Superior temporal gyrus (tissue), 1 donor: ENCODE data around the gene ZG16B.

Source experiments
- DNase-seq: peaks from one replicate; pipeline ENCODE4 v3.0.0-alpha.2; 2016; ENCODE audit errors: extremely low spot score

ZG16B gene

GRCh38 chr16:2825049-2825742 is 4.9 kb upstream of the ZG16B start:
- DNase-seq = no peak

DNA sequence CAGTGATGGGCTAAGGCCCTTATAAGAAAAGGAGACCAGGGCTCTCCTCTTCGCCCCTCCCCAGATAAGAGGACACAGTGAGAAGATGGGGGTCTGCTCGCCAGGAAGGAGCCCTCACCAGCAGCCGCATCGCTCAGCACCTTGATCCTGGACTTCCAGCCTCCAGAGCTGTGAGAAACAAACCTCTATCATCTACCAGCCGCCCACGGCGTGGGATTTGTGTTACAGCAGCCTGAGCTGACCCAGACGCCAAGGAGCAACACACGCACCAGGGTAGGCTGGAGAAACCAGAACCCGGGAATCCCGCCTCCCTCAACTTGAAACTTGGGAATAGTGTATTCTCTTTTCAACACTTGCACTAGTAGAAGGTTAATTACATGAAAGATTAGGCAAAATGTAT is 4.2 kb upstream of the ZG16B start:
- DNase-seq = no peak

DNA sequence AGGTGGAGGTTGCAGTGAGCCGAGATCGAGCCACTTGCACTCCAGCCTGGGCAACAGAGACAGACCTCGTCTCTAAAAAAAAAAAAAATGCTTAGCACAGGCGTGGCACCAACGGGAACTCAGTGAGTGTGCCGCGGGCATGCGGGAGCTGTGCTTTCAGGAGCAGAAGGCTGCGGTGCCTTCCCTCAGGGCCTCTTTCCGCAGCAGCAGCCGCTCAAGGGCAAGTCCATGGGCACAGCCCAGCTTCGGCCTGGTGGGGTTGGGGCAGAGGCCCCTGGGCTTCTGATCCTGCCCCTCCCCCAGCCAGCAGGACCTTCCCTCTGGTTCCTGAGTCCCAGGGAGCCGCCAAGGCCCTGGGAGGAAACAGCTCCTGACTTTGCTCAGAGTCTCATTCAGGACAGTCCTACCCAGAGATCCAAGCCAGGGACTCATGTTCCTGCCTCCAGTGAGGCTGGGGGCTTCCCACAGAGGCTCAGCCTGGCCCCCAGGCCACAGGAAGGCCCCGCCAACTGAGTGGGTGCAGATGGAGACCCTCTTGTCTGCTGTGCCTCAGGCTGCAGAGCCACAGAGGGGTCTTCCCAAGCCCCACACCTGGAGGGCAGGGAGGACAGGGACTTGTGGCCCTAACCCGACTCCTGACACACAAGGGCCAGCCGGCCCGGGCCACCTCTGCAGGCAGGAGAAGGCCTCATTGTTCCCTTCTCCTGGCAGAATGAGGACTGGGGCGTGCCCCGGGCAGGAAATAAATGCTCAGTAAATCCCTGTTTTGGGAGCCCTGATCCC is 3.3 kb upstream of the ZG16B start:
- no peak for DNase-seq

- no peak for DNase-seq
Observed at GRCh38 chr16:2827374-2827791, 2.7 kb upstream of the ZG16B start.

DNA sequence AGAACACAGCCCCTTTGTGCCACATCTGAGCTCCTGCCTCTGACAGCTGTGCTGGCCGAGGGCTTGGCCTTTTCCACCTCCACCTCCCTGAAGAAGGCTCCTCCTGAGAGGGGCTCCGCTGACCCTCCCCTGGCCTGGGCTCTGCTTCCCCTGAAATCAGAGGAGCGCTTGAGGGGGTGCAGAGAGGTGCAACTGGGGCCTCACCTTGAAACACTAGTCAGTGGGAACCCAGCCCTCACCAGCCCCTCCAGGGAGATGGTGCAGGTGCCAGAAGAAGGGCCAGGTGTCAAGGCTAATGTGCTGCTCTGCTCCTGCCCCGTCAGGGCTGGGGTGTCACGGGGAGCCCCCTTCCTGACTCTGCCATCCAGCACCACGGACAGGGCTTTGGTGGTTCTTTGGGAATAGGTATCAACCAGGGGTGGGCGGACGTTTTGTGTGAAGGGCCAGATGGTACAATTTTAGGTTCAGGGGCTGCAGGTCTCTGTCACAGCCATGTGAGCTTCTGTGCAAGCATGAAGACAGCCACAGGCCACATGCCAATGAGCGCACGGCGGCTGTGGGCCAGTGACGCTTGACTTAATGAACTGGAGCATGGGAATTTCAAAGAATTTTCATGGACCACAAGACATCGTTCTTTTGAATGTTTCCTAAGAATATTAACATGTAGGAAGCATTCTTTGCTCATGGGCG is 2.1 kb upstream of the ZG16B start:
- DNase-seq = no peak

GRCh38 chr16:2828521-2828840 is 1.6 kb upstream of the ZG16B start:
- no peak for DNase-seq

DNA sequence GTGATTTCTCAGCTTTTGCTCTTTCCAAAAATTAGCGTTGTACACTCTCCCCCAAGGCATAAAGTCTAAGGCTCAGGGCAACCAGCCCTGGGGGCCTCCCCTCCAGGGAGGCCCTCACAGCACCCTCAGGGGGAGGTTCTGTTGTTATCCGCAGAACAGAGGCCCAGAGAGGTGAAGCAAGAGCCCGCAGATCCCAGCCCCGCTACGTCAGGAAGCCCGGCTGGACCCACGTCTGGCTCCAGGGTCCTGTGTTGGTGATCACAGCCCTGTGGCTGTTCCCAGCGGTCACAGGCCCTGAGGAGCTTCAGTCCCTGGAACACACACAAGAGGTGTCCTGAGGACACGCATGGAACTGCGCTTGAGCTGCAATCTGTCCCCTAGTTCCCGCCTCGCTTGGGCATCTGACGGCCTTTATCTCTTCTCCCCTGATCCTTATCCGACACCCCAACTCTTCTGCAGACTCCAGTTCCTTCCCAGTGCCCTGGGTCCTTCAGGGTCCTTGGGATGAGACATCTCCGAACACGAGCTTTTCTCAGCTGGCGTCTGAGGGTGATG is 1.1 kb upstream of the ZG16B start:
- DNase-seq = no peak

GRCh38 chr16:2830355-2830695 is 222 bp downstream of the ZG16B start:
- no peak for DNase-seq

- DNase-seq = no peak
Observed at GRCh38 chr16:2831203-2831602, 1.1 kb downstream of the ZG16B start.

- no peak for DNase-seq
Observed at GRCh38 chr16:2833776-2834175, 3.7 kb downstream of the ZG16B start.

- no peak for DNase-seq
Observed at GRCh38 chr16:2834968-2835367, 4.9 kb downstream of the ZG16B start.

DNA sequence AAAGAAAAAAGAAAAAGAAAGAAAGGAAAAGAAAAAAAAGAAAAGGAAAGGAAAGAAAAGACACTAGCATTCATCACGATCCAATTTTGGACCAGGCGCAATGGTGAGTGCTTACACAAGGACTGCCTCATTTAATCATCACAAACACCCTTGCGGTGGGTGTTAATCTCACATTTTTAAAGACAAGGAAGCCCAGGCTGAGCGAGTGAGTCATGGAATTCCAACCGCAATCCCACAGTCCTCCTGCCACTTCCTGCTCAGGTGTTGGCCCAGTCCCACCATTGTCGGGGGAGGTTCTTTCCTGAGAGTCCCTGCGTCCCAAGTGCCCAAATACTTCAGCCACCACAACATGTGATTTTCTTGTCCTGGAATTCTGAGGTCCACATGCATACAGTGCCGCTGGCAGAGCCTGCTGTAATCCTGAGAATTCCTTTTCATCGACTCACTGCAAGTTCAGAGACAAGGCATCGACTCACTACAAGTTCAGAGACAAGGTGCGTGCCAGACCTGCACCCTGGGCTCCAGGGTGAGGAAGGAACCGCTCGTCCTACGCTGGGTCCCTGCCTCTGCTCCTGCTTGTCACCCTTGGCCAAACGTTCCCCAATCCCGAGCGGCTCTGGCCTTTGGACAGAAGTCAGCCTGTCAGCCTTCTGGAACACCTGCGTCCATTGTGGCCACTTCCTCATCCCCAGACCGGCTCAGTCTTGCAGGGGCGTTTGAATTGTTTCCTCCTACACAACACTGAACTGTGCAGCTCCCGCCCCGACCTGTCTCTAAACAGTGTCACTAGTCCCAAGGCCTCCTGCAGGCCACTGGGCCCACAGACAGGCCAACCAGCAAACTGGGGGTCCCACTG is 5.8 kb downstream of the ZG16B start:
- DNase-seq = peak; percentile 41

DNA sequence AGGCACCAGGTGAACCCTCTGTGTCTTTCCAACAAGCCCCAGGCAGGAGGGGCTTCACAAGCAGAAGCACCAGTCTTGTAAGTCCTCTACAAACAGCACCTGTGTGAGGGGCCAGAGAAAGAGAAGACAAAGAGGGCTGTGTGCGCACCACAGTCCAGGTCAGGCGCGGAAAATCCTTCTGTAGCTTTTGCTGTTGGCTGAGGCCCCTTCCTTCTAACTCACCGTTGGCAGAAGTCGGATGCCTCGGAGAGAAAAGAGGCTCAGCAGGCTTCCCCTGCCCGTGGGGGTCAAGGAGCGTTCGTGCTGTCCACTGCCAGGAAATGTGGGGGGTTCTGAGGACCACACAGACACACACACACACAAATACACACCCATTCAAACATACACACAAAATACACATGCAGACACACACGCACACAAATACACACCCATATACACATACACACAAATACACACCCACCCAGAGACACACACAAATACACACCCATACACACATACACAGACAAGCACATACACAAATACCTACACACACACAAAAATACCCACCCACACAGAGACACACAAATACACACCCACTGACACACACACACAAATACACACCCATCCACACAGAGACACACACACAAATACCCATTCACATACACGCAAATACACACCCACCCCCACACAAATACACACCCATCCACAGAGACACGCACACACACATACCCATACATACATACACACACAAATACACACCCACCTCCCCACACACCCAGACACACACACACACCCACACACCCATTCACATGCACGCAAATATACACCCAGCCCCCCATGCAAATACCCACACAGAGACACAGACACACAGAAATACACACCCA is 6.8 kb downstream of the ZG16B start:
- no peak for DNase-seq

DNA sequence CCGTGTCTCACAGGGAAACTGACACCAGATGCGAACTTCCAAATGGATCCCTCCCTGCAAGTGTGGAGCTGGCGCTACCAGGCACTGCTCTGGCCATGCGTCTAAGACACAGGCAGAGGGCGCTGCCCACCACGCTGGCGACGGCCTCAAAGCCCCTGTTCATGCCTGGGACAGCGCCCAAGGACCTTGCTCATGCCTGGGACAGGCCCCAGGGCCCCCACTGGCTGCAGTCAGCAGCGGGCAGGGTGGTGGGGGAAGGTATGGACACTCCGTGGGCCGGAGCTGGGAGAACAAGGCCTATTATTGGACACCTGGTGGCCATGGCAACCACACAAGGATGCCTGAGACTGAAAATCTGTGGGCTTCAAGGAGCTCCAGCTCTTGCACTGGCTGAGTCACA is 8.8 kb downstream of the ZG16B start:
- DNase-seq = peak; percentile 77

GRCh38 chr16:2839650-2840450 is 9.7 kb downstream of the ZG16B start:
- no peak for DNase-seq

GRCh38 chr16:2840914-2841313 is 10.8 kb downstream of the ZG16B start:
- DNase-seq = no peak

GRCh38 chr16:2841606-2842339 is 11.7 kb downstream of the ZG16B start:
- DNase-seq = no peak

DNA sequence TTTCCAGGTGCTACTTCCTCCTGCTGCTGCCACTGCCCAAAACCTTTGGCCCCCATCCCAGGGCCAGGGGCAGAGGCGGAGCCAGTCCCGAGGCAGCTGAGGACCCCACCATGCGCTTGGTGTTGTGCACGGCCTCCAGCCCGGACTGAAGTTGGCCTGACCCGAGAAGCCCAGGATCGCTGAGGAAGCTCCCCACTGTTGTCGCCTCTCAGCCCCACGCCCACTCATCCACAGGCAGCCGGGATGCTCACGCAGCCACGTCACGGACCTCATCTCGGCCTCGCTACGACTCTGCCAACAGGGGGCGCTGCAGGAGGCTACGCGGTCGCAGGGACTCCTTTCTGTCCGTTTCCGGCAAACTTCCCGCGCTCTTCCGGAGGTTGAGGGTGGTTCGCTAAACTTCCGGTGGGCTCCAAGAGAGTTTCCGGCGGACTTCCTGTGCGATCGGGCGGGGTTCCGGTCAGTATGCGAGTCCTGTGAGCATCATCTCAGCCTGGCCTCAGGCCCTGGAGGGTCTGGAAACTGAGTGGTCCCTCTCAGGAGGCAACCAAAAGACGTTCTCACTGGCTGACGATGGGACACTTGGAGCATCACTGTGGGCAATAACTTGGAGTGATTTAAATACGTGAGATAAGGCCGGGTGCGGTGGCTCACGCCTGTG is 12.4 kb downstream of the ZG16B start:
- no peak for DNase-seq

GRCh38 chr16:2843526-2843925 is 13.4 kb downstream of the ZG16B start:
- no peak for DNase-seq
